ENCODE measurements around the gene GRIP1. TPM values are rescaled to one million over a fixed set of nuclear protein-coding genes. Genes with fewer than 3 reads are reported as not detected.

Gene GRIP1
- total and polyA plus RNA-seq, 10 of the 15 experiments (the other 5 are each of a cell fraction or from before 2014, with no cell fraction given), result 0.05 to 0.85 (median 0.50) TPM; not detected in 7

DNA sequence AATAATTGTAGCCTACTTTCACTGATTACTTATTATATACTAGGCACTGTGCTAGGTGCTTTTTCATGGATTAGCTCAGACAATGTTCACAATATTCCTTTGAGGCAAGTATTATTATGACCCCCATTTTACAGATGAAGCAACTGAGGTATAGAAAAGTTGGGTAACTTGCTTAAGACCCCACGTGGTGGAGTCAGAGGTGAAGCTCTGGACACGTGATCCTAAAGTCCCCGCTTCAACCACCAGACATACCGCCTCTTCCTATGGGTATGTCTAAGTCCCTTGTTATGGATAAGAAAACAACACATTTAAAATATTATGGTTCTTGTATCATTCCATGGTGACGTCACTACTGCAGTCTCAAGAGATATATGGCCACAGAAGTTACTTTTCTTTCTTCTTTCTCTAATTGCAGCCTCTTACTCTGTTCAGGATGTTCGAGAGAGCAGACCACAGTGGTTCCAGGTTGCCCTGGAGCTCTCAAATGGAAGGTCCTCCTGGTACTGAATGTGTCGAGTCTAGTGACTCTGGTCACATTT is 218.9 kb downstream of the GRIP1 start:
- ATAC-seq, result no peak

More for the DNA sequence above, 218.9 kb downstream of the GRIP1 start:
- intact Hi-C loops (cut with micrococcal nuclease; ENCODE audit: unreplicated experiment) (no loop called here), in situ Hi-C loops (cut with MboI) (no loop called here)
- TF ChIP-seq, protein P1, sequence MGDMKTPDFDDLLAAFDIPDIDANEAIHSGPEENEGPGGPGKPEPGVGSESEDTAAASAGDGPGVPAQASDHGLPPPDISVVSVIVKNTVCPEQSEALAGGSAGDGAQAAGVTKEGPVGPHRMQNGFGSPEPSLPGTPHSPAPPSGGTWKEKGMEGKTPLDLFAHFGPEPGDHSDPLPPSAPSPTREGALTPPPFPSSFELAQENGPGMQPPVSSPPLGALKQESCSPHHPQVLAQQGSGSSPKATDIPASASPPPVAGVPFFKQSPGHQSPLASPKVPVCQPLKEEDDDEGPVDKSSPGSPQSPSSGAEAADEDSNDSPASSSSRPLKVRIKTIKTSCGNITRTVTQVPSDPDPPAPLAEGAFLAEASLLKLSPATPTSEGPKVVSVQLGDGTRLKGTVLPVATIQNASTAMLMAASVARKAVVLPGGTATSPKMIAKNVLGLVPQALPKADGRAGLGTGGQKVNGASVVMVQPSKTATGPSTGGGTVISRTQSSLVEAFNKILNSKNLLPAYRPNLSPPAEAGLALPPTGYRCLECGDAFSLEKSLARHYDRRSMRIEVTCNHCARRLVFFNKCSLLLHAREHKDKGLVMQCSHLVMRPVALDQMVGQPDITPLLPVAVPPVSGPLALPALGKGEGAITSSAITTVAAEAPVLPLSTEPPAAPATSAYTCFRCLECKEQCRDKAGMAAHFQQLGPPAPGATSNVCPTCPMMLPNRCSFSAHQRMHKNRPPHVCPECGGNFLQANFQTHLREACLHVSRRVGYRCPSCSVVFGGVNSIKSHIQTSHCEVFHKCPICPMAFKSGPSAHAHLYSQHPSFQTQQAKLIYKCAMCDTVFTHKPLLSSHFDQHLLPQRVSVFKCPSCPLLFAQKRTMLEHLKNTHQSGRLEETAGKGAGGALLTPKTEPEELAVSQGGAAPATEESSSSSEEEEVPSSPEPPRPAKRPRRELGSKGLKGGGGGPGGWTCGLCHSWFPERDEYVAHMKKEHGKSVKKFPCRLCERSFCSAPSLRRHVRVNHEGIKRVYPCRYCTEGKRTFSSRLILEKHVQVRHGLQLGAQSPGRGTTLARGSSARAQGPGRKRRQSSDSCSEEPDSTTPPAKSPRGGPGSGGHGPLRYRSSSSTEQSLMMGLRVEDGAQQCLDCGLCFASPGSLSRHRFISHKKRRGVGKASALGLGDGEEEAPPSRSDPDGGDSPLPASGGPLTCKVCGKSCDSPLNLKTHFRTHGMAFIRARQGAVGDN (IDR thresholded peaks at IDR 0.05), result no peak
- TF ChIP-seq POLR2AphosphoS2 (IDR thresholded peaks at IDR 0.05; ENCODE audit: low read depth, low read length), result no peak
- ChIA-PET POLR2A (no interaction called here), RAD21 (ENCODE audit: unreplicated experiment) (no interaction called here), SMC1A (ENCODE audit: uncharacterized antibody, unreplicated experiment) (interaction anchor here (0.9 kb wide), 1 partner anchor 352 kb away, joined by 3 read pairs; no protein-coding TSS in a partner anchor), CTCF (interaction anchor here (1.0 kb wide), 1 partner anchor 10 kb away, joined by 3 read pairs; no protein-coding TSS in a partner anchor)
- Histone ChIP-seq H3K27me3 (replicated peaks in 1 of 2; ENCODE audit: control insufficient read depth in 2 of 2, insufficient read depth in 2 of 2, low read length in 1 of 2) (no peaks in the 10 kb centered on the region), H3K4me2 (ENCODE audit: control insufficient read depth, insufficient read depth) (no peak overlapping the region), H3K4me3 (no peak overlapping the region), H3K9me3 (replicated peaks; ENCODE audit: control insufficient read depth, insufficient read depth, low read length) (no peaks in the 10 kb centered on the region), H4K20me1 (ENCODE audit: control insufficient read depth, insufficient read depth) (no peaks in the 10 kb centered on the region), H3K36me3 (ENCODE audit: control insufficient read depth in 2 of 2, insufficient read depth in 2 of 2, low read length in 1 of 2) (no peaks in the 10 kb centered on the region), H3K27ac (ENCODE audit: control insufficient read depth, insufficient read depth) (no peak overlapping the region), H3K9ac (ENCODE audit: control insufficient read depth, insufficient read depth, low read length) (no peak overlapping the region), H3K4me1 (ENCODE audit: control insufficient read depth, insufficient read depth, low read length) (no peaks in the 10 kb centered on the region), H3K79me2 (ENCODE audit: control insufficient read depth, insufficient read depth, low read length) (no peaks in the 10 kb centered on the region), H2AFZ (ENCODE audit: control insufficient read depth, low read depth, low read length) (no peak overlapping the region)
- whole genome bisulfite sequencing (ENCODE audit: insufficient coverage, insufficient replicate concordance, low lambda C conversion rate, missing lambda C conversion rate), result 21% methylated on average over 7 of the region's 7 CpGs
- no peak for DNase-seq (ENCODE audit: low read depth, low spot score)
- BruUV-seq (replicated peaks), result no TSS peak
- no peak for FAIRE-seq

Measured in GM12878 (cell line).